Dedifferentiated amniotic fluid mesenchymal stem cell (primary cell): ENCODE data around the gene AGPAT2.

Experiments used
- DNase-seq: peaks from one replicate; pipeline ENCODE4 v3.0.0-alpha.2; 2016; ENCODE audit errors: extremely low spot score

The AGPAT2 gene

DNA sequence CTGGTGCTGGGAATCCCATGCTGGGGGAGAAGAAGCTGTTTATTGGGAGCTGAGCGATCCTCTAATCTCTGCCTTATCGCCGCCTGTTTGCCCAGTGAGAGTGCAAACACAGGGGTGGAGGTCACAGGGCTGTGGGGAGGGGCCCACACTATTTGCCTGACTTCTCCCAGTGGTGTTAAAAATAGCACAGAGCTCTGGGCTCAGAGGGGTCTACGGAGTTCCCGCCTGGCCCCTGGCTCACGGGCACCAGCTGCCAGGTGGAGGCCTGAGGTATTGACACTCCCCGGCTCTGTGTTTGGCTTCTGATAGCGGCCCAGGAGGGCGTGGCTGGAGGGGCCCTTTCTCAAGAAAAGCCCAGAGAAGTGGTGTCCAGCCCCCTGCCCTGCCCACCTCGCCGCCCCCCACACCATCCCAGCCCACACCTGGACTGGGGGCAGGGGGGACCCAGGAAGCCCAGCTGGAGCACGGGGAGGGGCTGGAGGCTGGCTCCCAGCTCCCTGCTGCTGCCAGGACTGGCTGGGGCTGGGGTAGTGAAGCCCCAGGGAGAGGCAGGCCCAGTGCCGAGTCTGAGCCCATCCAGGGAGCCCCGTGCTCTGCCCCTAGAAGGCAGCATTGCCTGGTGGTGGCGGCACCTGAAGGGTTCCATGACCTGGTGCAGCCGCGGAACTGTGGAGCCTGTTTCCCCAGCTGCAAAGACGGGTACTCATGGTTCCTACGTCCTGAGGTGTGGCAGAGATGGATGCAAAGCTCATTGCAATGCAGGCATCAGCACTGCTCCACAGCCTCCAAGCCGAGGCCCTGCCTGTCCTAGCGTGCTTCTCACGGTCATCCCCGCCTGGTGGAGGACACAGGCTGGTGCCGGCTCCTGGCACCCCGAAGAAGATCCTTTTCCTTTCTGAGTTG, 60.3 kb downstream of the AGPAT2 start:
- no peak for DNase-seq

- DNase-seq: no peak
These were observed 61.1 kb downstream of the AGPAT2 start for GRCh38 chr9:136626066-136626725.

DNA sequence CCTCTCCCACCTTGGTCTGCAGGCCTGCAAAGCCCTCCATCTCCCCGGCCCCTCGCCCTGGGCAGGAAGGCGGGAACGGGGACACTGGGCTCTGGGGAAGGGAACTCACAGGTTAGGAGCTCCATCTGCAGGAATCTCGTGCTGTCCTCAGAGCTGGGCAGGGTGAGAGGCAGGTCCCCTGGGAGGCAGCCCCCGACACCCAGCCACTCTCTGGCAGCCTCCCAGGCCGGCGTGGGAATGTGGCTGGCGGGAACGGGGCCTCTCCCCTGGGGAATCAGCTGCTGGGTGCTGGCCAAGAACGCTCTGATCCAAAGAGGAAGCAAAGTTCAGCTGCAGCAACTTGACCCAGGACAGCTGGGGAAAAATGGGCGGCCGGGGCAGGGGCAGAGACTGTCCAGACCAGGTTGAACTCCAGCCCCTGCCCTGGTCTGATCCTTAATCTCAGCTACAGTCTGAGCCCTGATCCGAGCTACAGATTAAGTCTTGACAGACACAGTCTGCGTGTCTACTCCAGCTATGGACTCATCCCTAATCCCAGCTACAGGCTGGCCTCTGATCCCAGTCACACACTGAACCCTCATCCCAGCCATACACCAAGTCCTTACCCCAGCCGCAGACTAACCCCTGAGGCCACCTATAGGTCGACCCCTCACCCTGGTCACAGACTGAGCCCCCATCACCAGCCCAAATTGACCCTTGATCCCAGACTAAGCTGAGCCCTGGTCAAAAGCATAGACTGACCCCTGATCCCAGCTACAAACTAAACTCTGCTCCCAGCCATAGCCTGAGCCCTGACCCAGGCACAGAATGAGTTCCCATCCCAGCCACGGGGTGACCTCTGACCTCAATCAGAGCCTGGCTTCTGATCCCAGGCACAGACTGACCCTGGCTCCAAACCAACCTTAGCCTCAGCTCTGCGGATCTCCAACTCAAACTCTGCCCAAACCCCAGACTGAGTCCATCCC, 61.9 kb downstream of the AGPAT2 start:
- no peak for DNase-seq

DNA sequence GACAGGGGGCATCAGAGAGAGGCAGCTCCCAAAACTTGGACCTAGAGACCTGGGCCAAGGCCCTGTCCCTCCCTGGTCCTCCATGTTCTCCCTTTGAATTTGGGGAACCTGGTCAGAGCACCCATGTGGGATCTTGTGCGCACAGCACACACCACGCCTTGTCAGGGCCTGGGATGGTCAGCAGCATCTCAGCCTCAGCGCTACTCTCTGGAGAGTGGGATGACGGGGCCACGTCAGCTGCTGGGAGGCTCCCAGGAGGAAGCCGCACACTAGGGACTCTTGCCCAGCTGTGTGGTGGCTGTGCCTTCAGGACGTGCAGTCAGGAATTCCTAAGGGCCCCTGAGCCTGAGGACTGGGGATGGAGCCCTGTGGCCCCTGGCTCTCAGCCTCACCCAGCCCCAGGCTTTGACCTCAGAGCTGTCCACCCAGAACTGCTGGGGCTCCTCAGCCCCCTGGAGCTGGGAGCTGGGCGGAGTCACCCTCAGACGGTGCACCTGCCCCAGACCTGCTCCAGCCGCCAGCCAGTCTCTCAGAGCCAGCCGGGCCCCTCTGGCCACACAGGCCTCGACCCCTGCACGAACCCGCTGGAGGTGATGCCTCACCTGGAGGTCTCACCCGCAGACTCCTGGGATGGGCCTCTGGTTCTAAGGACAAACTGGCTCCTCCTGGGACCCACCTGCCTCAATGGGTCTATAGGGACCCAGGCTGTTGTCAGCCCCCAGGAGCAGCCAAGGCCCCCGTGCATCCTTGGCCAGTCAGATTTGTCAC, 62.9 kb downstream of the AGPAT2 start:
- DNase-seq: no peak

- no peak for DNase-seq
These were observed 63.4 kb downstream of the AGPAT2 start for GRCh38 chr9:136623842-136624183.
